ES-I3 (cell line): Measurements from ENCODE around the gene ARHGEF40.

Experiments used
- H3K36me3 ChIP-seq: 2 replicates; pipeline ENCODE4 v1.6.1; 2013; ENCODE audit warnings: mild to moderate bottlenecking, low read length, control low read depth, moderate library complexity; ENCODE audit not compliant: insufficient read depth
- H3K4me1 ChIP-seq: 2 replicates; pipeline ENCODE4 v1.6.1; 2013; ENCODE audit warnings: mild to moderate bottlenecking, control low read depth, low read length; ENCODE audit not compliant: insufficient read depth
- H3K9ac ChIP-seq: 2 replicates; pipeline ENCODE4 v1.6.1; 2013; ENCODE audit warnings: low read depth, mild to moderate bottlenecking, low read length, moderate library complexity
- H3K9me3 ChIP-seq: 2 replicates; pipeline ENCODE4 v1.6.1; 2013; ENCODE audit warnings: mild to moderate bottlenecking, low read length, moderate library complexity; ENCODE audit not compliant: control insufficient read depth, insufficient read depth

ARHGEF40 gene

GRCh38 chr14:21090940-21091663 is 21.0 kb downstream of the ARHGEF40 start:
- H3K36me3 ChIP-seq = peaks cover 11% of the 10 kb centered on the region; the same call in 1 of the 2 replicates
- peaks cover 16% of the 10 kb centered on the region for H3K4me1 ChIP-seq
- no peak overlapping the region for H3K9ac ChIP-seq
- no peaks in the 10 kb centered on the region; the same call in 1 of the 2 replicates for H3K9me3 ChIP-seq

GRCh38 chr14:21091821-21092272 is 21.7 kb downstream of the ARHGEF40 start:
- Histone ChIP-seq H3K36me3 (peaks cover 11% of the 10 kb centered on the region; the same call in 1 of the 2 replicates), H3K9ac (no peak overlapping the region), H3K9me3 (no peaks in the 10 kb centered on the region; the same call in 1 of the 2 replicates), H3K4me1 (peaks cover 16% of the 10 kb centered on the region)

DNA sequence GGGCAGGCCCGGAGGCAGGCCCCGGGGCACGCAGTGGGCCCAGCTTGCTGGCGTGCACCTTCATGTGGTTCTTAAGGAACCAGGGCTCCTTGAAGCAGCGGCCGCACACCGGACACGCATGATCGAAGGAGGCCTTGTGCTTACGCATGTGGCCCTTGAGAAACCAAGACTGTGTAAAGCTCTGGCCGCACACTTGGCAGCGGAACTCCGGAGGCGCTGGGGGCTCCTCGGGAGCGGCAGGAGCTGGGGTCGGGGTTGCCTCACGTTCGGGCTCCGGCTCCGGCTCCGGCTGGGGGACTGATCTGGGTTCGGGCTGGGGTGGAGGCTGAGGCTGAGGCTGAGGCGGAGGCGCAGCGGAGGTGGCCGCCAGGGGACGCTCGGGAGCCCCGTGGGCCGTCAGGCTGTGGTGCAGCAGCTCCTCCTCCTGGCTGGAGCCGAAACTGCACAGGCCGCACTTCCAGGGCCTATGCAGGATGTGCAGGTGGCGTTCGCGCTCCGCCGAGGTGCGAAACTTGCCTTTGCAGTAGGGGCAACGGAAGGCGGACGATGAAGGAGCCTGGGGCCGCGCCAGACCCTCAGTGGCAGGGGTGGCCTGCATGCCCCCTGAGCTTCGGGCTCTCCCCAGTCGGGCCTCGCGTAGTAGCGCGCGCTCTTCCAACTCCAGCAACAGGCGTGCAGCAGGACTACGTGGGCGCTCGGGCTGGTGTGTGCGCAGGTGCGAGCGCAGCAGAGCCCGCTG is 22.3 kb downstream of the ARHGEF40 start:
- peaks cover 11% of the 10 kb centered on the region; the same call in 1 of the 2 replicates for H3K36me3 ChIP-seq
- peaks cover 16% of the 10 kb centered on the region for H3K4me1 ChIP-seq
- H3K9ac ChIP-seq = no peak overlapping the region
- no peaks in the 10 kb centered on the region; the same call in 1 of the 2 replicates for H3K9me3 ChIP-seq

GRCh38 chr14:21093018-21093417 is 22.9 kb downstream of the ARHGEF40 start:
- Histone ChIP-seq H3K4me1 (peaks cover 16% of the 10 kb centered on the region), H3K9ac (no peak overlapping the region), H3K36me3 (peaks cover 11% of the 10 kb centered on the region; the same call in 1 of the 2 replicates), H3K9me3 (no peaks in the 10 kb centered on the region; the same call in 1 of the 2 replicates)

DNA sequence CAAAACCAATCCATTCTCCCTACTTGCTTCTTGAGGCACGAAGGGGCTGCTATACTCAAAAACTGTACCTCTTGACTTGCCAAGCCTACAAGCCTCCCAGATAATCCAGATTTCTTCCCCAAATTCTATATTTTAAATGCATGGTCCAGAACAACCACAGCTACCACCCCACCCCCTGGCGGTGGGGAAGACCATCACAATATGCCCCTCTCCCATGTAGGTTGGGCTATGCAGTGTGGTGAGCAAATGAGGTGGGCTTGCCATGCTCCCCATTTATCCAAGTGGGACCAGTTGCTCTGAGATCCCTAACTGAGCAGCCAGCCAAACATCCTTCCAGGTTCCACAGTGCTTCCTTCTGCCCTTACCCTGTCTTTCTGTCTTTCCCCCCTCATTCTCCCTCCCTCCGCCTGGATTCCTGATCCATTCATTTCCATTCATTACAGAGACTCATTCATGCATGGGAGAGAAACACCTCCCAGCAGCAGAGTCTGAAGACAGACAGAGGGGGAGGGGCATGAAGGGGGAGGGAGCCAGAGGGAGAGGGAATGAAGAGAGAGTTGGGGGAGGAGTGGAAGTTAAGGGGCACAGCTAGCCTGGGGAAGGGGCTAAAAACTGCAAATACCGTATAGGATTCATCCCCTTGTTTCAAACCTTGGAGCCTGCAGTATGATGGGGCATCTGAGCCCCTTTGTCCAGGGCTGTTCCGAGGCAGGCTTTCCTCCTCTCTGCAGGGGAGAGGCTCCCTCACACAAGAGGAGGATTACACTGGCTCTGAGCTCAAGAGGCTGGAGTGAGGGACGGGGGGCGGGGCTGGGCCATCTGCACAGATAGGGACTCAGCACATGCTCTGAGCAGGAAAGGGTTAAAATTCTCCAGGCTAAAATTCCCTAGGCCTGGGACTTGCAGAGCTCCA is 23.9 kb downstream of the ARHGEF40 start:
- peaks cover 16% of the 10 kb centered on the region for H3K4me1 ChIP-seq
- no peaks in the 10 kb centered on the region; the same call in 1 of the 2 replicates for H3K9me3 ChIP-seq
- H3K9ac ChIP-seq = peak overlapping the region; percentile 52; the same call in 1 of the 2 replicates
- H3K36me3 ChIP-seq = peaks cover 11% of the 10 kb centered on the region; the same call in 1 of the 2 replicates

DNA sequence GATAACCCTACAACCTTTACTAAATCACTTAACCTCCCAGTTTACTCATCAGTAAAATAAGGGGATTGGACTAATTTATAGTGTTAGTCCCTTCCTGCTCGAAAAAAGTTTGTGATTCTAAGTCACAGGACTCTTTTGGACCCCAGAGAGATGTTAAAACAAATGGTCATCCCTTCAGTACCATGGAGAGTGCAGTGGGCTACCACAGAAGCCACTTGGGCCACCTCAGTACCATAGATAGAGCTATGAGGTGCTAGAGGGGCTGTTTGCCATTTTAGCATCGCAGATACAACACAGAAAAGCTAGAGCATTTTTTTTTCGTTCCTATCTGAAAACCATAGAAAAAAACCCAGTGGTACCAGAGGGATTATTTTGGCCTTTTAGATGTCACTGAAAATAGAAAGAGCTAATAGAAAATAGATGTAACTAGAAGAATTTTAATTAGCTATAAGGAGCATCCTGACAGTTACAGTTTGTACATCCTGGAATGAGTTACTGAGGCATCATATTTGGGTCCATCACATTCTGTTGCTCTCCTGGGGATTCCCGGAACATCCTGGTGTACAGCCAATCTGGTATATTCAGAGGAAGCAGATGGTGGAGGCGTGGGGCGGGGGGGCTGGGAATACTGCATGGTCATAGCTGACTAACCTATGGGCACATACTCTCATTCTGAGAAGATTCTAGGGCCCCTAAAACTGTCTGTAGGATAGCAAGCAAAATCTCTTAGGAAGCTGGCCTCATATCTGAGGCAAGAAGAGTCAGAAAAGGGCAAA is 25.5 kb downstream of the ARHGEF40 start:
- Histone ChIP-seq H3K9ac (no peak overlapping the region), H3K9me3 (no peaks in the 10 kb centered on the region; the same call in 1 of the 2 replicates), H3K4me1 (peaks cover 22% of the 10 kb centered on the region), H3K36me3 (peaks cover 5% of the 10 kb centered on the region; the same call in 1 of the 2 replicates)

GRCh38 chr14:21096438-21096837 is 26.3 kb downstream of the ARHGEF40 start:
- Histone ChIP-seq H3K36me3 (peaks cover 5% of the 10 kb centered on the region; the same call in 1 of the 2 replicates), H3K9ac (no peak overlapping the region; the same call in 1 of the 2 replicates), H3K4me1 (peaks cover 22% of the 10 kb centered on the region), H3K9me3 (no peaks in the 10 kb centered on the region; the same call in 1 of the 2 replicates)

GRCh38 chr14:21096978-21097635 is 27.0 kb downstream of the ARHGEF40 start:
- Histone ChIP-seq H3K9ac (peak overlapping the region; percentile 53), H3K9me3 (no peaks in the 10 kb centered on the region; the same call in 1 of the 2 replicates), H3K36me3 (peaks cover 3% of the 10 kb centered on the region; the same call in 1 of the 2 replicates), H3K4me1 (peaks cover 25% of the 10 kb centered on the region)

DNA sequence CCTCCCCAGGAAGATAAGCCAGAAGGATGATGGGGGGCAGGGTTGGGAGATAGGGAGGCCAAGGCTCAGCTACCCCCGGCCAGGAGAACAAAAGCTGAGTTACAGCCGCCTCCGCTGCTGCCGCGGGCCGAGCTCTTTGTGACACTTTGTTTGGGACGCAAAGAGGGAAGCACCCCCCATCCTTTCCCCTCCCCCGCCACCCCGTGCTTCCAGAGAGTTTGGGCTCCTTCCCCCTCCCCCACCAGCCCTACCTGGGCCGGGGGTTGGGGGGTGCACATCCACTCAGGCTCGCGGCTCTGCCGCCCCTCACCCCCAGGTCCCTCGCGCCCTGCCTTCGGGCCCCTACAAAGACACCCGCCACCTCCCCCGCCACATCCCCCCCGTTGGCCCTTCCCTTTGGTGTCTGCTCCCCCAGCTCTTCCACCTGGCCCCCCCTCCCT is 27.6 kb downstream of the ARHGEF40 start:
- Histone ChIP-seq H3K9ac (peak overlapping the region; percentile 53), H3K4me1 (peaks cover 31% of the 10 kb centered on the region), H3K9me3 (no peaks in the 10 kb centered on the region), H3K36me3 (no peaks in the 10 kb centered on the region)

DNA sequence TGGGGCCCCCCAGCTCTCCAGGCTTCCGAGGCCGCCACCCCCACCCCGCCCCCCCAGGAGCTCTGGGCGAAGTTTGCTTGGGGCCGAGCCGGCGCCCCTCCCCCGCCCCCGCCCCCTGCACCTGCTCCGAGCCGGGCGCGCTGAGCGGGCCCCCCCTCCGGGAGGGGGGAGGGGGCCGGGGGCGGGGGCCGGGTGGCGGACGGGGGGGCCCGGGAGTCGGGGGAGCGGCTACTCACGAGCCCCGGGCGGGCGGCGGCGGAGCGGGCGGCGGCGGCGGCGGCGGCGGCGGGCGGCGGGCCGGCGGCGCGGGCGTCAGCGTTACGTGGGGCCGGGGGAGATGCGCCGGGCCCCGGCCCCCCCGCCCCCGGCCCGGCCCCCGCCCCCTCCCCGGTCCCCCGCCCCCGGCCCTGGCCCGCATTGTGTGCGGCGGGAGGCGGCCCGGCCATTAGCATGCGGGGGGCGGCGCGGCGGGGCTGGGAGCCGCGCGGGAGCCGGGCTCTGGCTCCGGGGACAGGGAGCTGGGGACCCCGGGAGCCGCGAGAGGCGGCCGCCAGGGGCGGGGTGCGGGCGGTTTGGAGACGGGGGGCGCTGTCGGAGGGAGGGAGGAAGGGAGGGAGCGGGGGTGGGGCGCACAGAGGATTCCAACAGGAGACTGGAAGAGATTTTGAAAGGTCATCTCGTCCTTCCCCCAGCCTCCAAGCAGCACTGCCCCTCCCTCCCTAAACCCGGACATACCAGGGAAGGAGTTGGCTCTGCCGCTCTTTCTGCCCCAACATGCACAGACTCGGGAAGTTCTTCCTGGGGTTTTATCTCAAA is 28.2 kb downstream of the ARHGEF40 start, which contains the start of gene ZNF219:
Gene ZNF219, minus strand, starts transcription at position 580 of the 816 bp plus-strand sequence. CDS start 5,064 bp downstream, outside the sequence.
- H3K4me1 ChIP-seq = peaks cover 32% of the 10 kb centered on the region
- peak within 1 kb of the TSS; percentile 62 for H3K9ac ChIP-seq
- H3K36me3 ChIP-seq = no peaks in the 10 kb centered on the region

DNA sequence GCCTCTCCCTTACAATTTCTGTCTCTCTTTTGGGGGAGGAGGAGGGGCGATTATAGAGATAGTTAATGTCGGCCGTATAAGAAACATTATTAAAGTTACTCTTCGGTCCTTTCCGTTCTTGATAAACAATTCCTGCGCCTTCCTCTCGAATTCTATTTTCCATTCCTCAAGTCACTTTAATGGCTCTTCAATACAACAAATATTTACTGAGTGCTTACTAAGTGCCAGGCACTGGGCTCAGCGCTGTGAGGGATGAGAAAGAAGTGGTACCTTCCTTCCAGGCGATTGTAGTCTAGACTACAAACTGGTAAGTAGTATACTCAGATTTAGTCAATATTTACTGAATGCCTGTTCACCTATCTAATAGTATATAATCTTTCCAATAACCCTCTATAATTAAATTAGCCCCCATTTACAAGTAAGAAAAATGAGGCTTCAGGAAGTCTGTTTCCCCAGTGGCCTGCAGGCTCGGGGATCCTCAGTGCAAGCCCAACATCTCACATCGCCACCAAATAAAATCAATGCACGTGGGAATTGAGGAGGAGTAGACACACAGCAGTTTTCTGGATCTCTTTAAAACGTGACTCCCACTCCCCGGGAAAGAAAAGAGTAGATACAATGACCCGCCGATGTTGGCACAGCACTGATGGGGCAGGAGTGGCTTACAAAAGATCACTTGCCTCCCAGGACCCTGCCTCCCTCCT is 28.9 kb downstream of the ARHGEF40 start:
- Histone ChIP-seq H3K9me3 (no peaks in the 10 kb centered on the region), H3K4me1 (peaks cover 25% of the 10 kb centered on the region), H3K9ac (peak overlapping the region; percentile 62), H3K36me3 (no peaks in the 10 kb centered on the region)

More for the DNA sequence above, 28.2 kb downstream of the ARHGEF40 start, which contains the start of gene ZNF219:
- no peaks in the 10 kb centered on the region for H3K9me3 ChIP-seq
